Measurements from ENCODE around the gene TMC7. TPM values are rescaled to one million over a fixed set of nuclear protein-coding genes. Genes with fewer than 3 reads are reported as not detected.

The TMC7 gene
- total and polyA plus RNA-seq, 2 of the 13 experiments (the other 11 are each of a cell fraction or from before 2014, with no cell fraction given), result 1.2 to 5.1 TPM

- TF ChIP-seq ZNF136 (CRISPR knock-in tag; IDR thresholded peaks at IDR 0.05; ENCODE audit: low read depth) (no peak), MEIS1 (CRISPR knock-in tag; IDR thresholded peaks at IDR 0.05; ENCODE audit: borderline replicate concordance) (no peak), DNMT3B (CRISPR knock-in tag; conservative IDR thresholded peaks at IDR 0.05) (no peak), ESRRA (CRISPR knock-in tag; IDR thresholded peaks at IDR 0.05; ENCODE audit: low read depth) (no peak), NBN (conservative IDR thresholded peaks at IDR 0.05) (no peak), SIX1 (CRISPR knock-in tag; IDR thresholded peaks at IDR 0.05; ENCODE audit: borderline replicate concordance) (no peak), IKZF4 (CRISPR knock-in tag; IDR thresholded peaks at IDR 0.05; ENCODE audit: borderline replicate concordance, low read depth, not compliant biosample characterization) (no peak), SALL1 (CRISPR knock-in tag; IDR thresholded peaks at IDR 0.05) (peak; percentile 57; the same call in 1 of the 2 replicates), KLF9 (CRISPR knock-in tag; IDR thresholded peaks at IDR 0.05; ENCODE audit: low read depth) (peak; percentile 84; the same call in 1 of the 2 replicates), ZNF878 (CRISPR knock-in tag; IDR thresholded peaks at IDR 0.05) (no peak), ZNF570 (CRISPR knock-in tag; IDR thresholded peaks at IDR 0.05; ENCODE audit: borderline replicate concordance) (no peak), ATM (IDR thresholded peaks at IDR 0.05; ENCODE audit: borderline replicate concordance) (no peak), NRL (CRISPR knock-in tag; IDR thresholded peaks at IDR 0.05; ENCODE audit: borderline replicate concordance) (no peak), DRAP1 (CRISPR knock-in tag; IDR thresholded peaks at IDR 0.05) (peak; percentile 48; the same call in 1 of the 2 replicates), THYN1 (CRISPR knock-in tag; IDR thresholded peaks at IDR 0.05; ENCODE audit: borderline replicate concordance, low read depth) (no peak), ZNF75D (CRISPR knock-in tag; IDR thresholded peaks at IDR 0.05; ENCODE audit: borderline replicate concordance) (no peak), ZNF350 (CRISPR knock-in tag; IDR thresholded peaks at IDR 0.05; ENCODE audit: borderline replicate concordance, low read depth) (peak; percentile 35; the same call in 1 of the 2 replicates), ZNF367 (CRISPR knock-in tag; IDR thresholded peaks at IDR 0.05; ENCODE audit: borderline replicate concordance) (no peak), ZBED4 (CRISPR knock-in tag; IDR thresholded peaks at IDR 0.05; ENCODE audit: borderline replicate concordance) (peak; percentile 68; the same call in 1 of the 2 replicates), SP140L (CRISPR knock-in tag; IDR thresholded peaks at IDR 0.05; ENCODE audit: borderline replicate concordance) (0 out of 2 replicates have a peak, but pooled peaks have one; percentile 82), ZNF773 (CRISPR knock-in tag; IDR thresholded peaks at IDR 0.05; ENCODE audit: borderline replicate concordance) (no peak), ZFY (CRISPR knock-in tag; IDR thresholded peaks at IDR 0.05) (no peak), CCAR2 (optimal IDR thresholded peaks at IDR 0.05; ENCODE audit: low read depth, low read length) (no peak), NR2F6 (IDR thresholded peaks at IDR 0.05) (no peak), NR2F6 (CRISPR knock-in tag; IDR thresholded peaks at IDR 0.05) (peak; percentile 41; the same call in 1 of the 2 replicates), LCORL (IDR thresholded peaks at IDR 0.05) (no peak), LCORL (CRISPR knock-in tag; IDR thresholded peaks at IDR 0.05) (peak; percentile 81), BCL6 (CRISPR knock-in tag; IDR thresholded peaks at IDR 0.05) (peak; percentile 51; the same call in 1 of the 2 replicates), RARA (CRISPR knock-in tag; IDR thresholded peaks at IDR 0.05) (no peak)
These were observed 14.5 kb upstream of the TMC7 start (continued) for GRCh38 chr16:18969050-18969854.
